Ramos (cell line): ENCODE measurements around the gene PHF1.
"Not testable (repeated sequence)": the region's sequence is repeated elsewhere in the genome, so short reads cannot be mapped to it uniquely, and the experiment has no call there.

ENCODE experiments used
- in situ Hi-C: fragments of 300-500 bp; cut with MboI; formaldehyde crosslinking; loops from one replicate; pipeline ENCODE4 v1.14.3; 2022; ENCODE audit warnings: low sequenced_read_pairs; ENCODE audit not compliant: unreplicated experiment

PHF1 gene

GRCh38 chr6:33391278-33391921 is 19.4 kb upstream of the PHF1 start, which contains the start of gene KIFC1:
TSS of gene KIFC1 (plus strand) at chr6:33391823. CDS start at chr6:33391986, 163 bp downstream.
- in situ Hi-C loops, result no loop called here

GRCh38 chr6:33391922-33392594 is 18.8 kb upstream of the PHF1 start:
- in situ Hi-C loops, result no loop called here

DNA sequence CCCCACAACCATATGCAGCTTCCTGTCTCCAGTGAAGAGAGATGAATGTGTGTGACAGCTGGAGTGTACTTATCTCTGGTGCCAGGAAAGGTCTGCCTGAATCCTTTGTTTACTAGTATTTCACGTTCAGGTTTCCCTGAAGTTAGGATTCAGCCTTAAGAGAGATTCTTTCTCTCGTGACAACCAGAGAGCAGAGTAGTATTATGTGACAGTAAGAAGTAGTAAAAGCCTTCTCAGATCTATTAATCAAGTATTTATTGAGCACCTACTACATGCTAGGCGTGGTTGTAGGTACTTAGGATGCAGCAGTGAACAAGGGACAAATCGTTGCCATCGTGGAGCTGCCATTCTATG is 18.2 kb upstream of the PHF1 start:
- in situ Hi-C loops, result no loop called here

GRCh38 chr6:33392979-33393378 is 17.8 kb upstream of the PHF1 start:
- in situ Hi-C loops, result no loop called here

DNA sequence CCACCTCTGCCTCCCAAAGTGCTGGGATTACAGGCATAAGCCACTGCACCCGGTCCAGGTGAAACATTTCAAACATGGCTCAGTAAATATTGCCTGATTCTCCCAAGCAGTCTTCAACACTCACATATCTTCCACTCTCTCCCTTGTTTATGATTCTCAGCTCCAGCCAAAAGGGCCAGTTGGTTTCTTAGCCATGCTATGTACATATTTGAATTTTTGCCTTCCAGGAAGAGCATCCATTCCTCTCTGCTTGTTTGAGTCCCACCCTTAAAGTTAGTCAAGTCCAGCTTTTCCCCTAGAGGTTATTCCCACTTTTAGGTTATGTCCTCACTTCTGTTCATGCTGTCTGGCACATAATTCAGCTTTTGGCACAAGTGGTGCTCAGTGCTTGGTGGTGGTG is 13.3 kb upstream of the PHF1 start:
- in situ Hi-C loops, result no loop called here

GRCh38 chr6:33398601-33399000 is 12.2 kb upstream of the PHF1 start:
- in situ Hi-C loops, result not testable (repeated sequence)

DNA sequence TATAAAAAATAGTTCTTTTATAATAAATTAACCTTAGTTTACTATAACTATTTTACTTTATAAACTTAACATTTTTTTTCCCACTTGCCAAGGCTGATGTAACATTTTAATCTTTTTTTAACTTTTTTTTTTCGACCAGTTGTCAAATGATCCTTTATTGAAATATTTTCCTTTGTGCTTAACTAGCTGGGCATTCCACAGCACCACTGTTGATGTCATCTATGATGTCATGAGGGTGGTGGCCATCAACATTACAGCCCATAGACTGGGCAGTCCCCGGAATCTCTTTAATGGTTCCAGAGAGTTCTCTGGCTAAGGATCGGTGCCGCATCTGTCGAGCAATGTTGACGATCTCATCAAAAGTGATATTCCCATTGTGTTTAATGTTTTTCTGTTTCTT is 10.9 kb upstream of the PHF1 start:
- in situ Hi-C loops, result not testable (repeated sequence)

DNA sequence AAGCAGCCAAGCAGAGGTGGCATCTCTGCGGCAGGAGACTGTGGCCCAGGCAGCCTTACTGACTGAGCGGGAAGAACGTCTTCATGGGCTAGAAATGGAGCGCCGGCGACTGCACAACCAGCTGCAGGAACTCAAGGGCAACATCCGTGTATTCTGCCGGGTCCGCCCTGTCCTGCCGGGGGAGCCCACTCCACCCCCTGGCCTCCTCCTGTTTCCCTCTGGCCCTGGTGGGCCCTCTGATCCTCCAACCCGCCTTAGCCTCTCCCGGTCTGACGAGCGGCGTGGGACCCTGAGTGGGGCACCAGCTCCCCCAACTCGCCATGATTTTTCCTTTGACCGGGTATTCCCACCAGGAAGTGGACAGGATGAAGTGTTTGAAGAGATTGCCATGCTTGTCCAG is 5.9 kb upstream of the PHF1 start:
- in situ Hi-C loops, result no loop called here

DNA sequence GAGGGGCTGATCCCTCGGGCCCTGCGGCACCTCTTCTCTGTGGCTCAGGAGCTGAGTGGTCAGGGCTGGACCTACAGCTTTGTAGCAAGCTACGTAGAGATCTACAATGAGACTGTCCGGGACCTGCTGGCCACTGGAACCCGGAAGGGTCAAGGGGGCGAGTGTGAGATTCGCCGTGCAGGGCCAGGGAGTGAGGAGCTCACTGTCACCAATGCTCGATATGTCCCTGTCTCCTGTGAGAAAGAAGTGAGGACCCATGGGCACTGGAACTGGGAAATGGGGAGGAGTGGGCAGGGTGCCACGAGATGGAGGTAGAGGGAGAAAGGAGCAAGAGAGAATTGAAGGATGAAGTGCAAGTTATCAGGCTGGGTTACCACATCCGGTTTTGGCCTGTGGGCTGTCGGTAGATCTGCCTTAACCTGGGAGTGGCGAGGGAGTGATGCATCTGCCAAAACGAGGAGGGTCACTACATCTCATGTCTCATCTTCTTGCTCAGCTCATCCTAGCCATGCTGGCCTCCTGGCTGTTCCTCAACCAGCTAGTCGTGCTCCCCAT is 5.4 kb upstream of the PHF1 start:
- in situ Hi-C loops, result no loop called here

DNA sequence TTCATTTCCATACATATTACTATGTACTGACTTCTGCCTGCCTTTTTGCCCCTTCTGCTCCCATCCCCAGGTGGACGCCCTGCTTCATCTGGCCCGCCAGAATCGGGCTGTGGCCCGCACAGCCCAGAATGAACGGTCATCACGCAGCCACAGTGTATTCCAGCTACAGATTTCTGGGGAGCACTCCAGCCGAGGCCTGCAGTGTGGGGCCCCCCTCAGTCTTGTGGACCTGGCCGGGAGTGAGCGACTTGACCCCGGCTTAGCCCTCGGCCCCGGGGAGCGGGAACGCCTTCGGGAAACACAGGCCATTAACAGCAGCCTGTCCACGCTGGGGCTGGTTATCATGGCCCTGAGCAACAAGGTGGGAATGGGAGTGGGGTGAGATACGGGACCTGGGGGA is 4.7 kb upstream of the PHF1 start:
- in situ Hi-C loops, result no loop called here

DNA sequence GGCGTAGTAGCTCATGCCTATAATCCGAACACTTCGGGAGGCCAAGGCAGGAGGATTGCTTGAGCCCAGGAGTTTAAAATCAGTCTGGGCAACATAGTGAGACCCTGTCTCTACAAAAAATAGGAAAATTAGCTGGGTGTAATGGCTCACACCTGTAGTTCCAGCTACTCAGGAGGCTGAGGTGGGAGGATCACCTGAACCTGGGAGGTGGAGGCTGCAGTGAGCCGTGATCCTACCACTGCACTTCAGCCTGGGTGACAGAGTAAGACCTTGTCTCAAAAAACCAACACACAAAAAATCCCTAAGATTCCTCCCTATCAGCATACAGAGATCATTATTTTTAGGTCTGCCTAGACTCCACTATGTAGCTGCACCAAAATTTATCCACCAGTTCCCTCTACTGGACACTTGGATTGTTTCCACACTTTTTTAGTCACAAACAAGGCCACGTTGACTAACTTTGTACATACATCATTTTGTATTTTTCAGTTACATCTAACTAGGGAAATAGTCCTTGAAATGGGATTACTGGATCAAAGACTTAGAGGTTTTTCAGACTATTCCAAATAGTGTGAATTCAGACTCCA is 3.6 kb upstream of the PHF1 start:
- in situ Hi-C loops, result no loop called here

- in situ Hi-C loops, result no loop called here
Observed at GRCh38 chr6:33410050-33410710, 634 bp upstream of the PHF1 start.

DNA sequence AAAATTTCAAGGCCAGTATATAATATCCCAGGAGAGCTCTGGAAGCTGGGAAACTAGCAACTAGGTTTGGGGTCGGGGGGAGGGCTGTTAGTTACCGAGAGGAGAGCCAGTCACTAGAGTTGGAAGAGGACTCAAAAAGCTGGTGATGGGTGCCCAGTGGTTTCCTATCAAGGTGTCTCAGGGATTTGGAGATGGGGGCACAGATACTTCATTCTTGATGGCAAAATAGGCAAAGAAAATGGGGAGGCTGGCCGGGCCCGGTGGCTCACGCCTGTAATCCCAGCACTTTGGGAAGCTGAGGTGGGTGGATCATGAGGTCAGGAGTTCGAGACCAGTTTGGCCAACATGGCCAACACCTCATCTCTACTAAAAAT is 805 bp downstream of the PHF1 start:
- in situ Hi-C loops, result no loop called here

- in situ Hi-C loops, result no loop called here
Observed at GRCh38 chr6:33412140-33413009, 1.6 kb downstream of the PHF1 start.

- in situ Hi-C loops, result no loop called here
Observed at GRCh38 chr6:33413241-33414120, 2.7 kb downstream of the PHF1 start.

DNA sequence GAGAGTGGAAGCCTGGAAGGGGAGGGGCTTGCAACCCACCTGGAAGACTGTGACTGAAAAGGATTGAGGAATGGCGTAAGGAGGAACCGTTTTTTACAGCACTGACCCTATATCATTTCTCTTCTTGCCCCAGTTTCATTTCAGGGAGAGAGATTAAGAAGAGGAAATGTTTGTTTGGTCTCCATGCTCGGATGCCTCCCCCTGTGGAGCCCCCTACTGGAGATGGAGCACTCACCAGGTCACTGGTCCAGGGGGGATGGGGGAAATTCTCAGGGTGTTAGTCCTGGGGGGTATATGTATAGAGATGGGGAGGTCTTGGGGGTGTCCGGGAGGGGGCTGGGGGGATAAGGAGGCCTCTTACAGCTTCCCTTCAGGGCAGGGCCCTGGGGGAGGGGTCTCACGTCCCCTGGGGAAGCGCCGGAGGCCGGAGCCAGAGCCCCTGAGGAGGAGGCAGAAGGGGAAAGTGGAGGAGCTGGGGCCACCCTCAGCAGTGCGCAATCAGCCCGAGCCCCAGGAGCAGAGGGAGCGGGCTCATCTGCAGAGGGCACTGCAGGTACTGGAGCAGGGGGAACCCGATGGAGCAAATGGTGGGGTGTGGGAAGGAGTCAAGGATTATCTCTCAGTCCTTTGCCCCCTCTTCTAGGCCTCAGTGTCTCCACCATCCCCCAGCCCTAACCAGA is 3.9 kb downstream of the PHF1 start:
- in situ Hi-C loops, result no loop called here

GRCh38 chr6:33415831-33416230 is 5.0 kb downstream of the PHF1 start:
- in situ Hi-C loops, result no loop called here

DNA sequence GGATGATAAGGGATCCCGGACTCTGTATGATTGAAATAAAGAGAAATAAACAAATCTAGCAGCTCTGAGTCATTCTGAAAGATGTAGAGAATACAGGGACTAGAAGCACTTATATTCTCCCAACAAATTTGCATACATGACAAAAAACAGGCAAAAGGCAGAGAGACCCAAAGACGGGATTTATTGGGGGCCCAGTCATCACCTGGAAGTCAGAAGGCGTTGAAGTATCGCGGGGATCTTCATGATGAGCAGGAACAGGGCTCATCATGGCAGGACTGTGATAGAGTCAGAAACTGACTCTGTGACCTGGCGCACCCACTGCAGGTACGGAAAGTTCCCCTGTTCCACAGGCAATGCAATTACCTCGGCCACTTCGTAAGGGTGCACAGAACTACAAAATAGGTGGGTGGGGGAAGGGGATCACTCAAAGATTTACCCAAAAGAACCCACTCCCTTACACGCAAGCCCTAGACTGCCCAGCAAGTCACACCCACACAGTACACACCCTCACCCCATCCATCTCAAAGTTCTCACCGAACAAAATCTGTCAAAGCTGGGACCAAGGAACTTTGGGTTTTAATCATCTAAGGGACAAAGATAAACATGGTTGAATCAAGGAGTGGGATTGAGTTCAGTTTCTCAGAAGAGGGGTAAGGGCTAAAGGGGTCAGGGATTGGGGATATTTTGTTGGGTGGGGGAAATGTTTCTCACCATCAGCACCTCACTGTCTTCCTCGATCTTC is 5.7 kb downstream of the PHF1 start:
- in situ Hi-C loops, result no loop called here
